ENCODE data around the gene PPRC1.

GRCh38 chr10:102191956-102192355 lies 59.1 kb downstream of the PPRC1 start:
- TF ChIP-seq POLR2A (IDR thresholded peaks at IDR 0.05; ENCODE audit: low read length): no peak
- TF ChIP-seq GATA1 (IDR thresholded peaks at IDR 0.05; ENCODE audit: low read depth, low read length): no peak
